NOMO-1 (cell line): ENCODE results near the gene PLA2G3.

Experiments
- DNase-seq, 2 experiments: peaks; one replicate each; lab custom pipeline; 2025; ENCODE audit not compliant: unreplicated experiment in 2 of 2; lab: John Stamatoyannopoulos, UW

The PLA2G3 gene

GRCh38 chr22:31148953-31149627 is 8.8 kb upstream of the PLA2G3 start:
- peak; percentile 19 to 28 for DNase-seq

DNA sequence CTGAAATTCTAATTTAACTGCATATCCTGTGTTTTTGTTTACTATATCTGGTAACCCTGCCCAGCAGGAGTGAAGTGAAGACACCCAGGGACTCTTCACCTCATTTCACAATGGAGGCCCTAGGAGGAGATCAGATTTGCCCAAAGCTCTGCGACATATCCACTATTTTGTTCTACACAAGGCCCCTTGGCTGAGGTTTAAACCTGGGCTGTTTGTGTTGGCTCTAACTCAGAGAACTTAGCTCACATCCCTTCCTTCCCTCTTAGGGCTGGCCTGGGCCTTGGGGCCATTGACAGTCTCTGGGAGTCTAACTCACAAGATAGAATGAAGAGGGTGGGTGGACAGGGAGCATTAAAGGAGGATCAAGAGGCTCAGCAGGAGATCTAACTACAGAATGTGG is 8.2 kb upstream of the PLA2G3 start:
- no peak for DNase-seq

DNA sequence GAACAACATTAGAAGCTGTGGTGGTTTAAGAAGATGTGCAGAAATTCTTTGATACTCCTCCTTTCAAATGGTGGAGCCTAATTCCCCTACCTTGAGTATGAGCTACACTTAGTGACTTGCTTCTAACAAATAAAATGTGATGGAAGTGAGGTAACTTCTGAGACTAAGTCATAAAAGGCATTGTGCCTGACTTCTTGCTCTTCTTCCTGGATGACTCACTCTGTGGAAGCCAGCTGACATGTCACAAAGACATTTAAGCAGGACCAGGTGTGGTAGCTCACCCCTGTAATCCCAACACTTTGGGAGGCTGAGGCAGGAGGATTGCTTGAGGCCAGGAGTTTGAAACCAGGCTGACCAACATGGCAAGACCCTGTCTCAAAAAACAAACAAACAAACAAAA is 3.9 kb upstream of the PLA2G3 start:
- no peak for DNase-seq

GRCh38 chr22:31143537-31143936 is 3.2 kb upstream of the PLA2G3 start:
- DNase-seq: no peak

GRCh38 chr22:31143038-31143437 is 2.7 kb upstream of the PLA2G3 start:
- DNase-seq: no peak

- no peak for DNase-seq
Measured at GRCh38 chr22:31142285-31142684, 2.0 kb upstream of the PLA2G3 start.

- DNase-seq: no peak
Measured at GRCh38 chr22:31141551-31141950, 1.2 kb upstream of the PLA2G3 start.

GRCh38 chr22:31140746-31141145 is 438 bp upstream of the PLA2G3 start:
- DNase-seq: no peak

DNA sequence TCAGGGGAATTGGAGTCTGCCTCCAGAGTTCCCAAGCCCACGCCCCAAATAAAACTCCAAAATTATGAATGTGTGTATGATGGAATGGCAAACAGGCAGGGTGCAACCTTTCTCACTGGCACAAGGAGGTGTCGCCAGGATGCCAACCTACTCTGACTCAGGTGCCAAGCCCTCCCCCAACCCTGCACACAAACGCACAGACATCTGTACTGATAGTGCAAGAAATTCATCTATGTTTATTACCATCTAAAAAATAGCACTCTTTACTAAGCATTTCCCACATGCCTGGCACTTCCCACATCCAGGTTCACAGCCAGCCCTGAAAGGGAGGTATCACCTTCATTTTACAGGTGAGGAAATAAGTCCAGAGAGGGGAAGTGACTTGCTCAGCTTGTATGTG is 1.2 kb downstream of the PLA2G3 start:
- no peak for DNase-seq

GRCh38 chr22:31138126-31138525 is 2.2 kb downstream of the PLA2G3 start:
- no peak for DNase-seq

DNA sequence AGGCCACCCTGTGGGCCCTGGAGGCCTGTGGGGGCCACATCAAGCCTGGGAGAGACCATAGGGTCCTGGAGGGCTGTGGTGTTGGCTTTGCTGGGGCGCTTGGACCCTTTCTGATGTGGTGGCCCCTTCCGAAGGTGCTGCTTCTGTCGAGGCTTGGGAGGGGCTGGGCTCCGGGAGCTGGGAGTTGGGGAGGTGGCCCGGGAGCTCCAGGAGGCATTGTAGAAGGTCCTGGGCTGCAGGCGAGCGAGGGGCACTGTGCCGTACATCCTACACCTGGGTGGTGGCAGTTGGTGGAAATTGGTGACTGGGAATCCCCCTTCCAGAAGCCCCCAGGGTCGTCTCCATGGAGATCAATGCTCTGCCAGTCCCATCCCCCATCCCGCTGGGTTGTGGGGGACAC is 2.6 kb downstream of the PLA2G3 start:
- DNase-seq: no peak

- no peak for DNase-seq
Measured at GRCh38 chr22:31136711-31137110, 3.6 kb downstream of the PLA2G3 start.

GRCh38 chr22:31136155-31136554 is 4.2 kb downstream of the PLA2G3 start:
- DNase-seq: no peak

- DNase-seq: no peak
Measured at GRCh38 chr22:31135706-31136105, 4.6 kb downstream of the PLA2G3 start.

DNA sequence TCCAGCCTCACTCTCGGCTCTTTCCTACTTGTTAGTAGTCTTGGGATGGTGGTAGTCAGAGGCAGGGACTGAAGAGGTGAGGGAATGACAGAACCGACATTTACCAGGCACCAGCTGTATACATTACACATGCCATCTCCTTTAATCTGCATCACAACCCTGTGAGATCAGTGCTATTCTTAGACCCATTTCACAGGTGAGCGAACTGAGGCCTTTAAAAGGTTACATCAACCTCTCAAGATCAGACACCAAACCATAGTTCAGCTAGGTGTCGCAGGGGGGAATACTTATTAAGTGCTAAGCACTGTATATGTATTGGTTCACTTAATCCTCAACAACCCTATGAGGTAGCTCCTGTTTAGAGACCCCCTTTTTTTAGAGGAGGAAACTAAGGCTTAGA is 5.6 kb downstream of the PLA2G3 start:
- no peak for DNase-seq

DNA sequence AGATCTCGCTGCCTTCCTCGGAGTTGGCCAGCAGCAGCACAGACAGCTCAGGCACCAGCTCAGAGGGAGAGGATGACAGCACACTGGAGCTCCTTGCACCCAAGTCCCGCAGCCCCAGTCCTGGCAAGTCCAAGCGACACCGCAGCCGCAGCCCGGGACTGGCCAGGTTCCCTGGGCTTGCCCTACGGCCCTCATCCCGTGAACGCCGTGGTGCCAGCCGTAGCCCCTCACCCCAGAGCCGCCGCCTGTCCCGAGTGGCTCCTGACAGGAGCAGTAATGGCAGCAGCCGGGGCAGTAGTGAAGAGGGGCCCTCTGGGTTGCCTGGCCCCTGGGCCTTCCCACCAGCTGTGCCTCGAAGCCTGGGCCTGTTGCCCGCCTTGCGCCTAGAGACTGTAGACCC is 6.4 kb downstream of the PLA2G3 start:
- DNase-seq: no peak

GRCh38 chr22:31130873-31131272 is 9.4 kb downstream of the PLA2G3 start:
- no peak for DNase-seq

DNA sequence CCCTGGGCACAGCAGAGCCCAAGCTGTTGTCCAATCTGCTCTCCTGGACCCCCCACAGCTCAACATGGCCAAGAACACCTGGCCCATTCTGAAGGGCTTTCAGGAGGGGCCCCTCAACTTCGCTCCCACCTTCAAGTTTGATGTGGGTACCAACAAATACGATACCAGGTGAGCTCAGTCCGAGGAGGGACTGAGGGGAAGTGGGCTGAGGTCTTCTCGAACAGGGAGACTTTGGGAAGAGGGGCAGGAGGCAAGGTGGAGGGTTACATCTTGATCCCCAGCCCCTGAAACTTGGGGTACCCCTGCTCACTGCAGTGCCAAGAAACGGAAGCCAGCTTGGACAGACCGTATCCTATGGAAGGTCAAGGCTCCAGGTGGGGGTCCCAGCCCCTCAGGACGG is 12.2 kb downstream of the PLA2G3 start:
- no peak for DNase-seq

GRCh38 chr22:31127181-31127772 is 13.0 kb downstream of the PLA2G3 start:
- no peak for DNase-seq

DNA sequence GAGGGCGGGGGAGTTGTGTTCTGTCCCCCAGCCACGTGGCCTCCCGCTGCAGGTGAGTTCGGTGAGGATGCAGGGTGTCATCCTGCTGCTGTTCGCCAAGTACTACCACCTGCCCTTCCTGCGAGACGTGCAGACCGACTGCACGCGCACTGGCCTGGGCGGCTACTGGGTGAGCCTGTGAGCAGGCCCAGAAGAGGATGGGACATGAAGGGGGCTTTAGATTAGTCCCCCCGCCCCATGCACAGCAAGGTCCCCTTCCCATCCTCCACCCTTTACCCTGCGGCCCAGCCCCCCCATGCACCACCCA is 13.5 kb downstream of the PLA2G3 start:
- no peak for DNase-seq

- no peak for DNase-seq
Measured at GRCh38 chr22:31126128-31126868, 14.0 kb downstream of the PLA2G3 start.

DNA sequence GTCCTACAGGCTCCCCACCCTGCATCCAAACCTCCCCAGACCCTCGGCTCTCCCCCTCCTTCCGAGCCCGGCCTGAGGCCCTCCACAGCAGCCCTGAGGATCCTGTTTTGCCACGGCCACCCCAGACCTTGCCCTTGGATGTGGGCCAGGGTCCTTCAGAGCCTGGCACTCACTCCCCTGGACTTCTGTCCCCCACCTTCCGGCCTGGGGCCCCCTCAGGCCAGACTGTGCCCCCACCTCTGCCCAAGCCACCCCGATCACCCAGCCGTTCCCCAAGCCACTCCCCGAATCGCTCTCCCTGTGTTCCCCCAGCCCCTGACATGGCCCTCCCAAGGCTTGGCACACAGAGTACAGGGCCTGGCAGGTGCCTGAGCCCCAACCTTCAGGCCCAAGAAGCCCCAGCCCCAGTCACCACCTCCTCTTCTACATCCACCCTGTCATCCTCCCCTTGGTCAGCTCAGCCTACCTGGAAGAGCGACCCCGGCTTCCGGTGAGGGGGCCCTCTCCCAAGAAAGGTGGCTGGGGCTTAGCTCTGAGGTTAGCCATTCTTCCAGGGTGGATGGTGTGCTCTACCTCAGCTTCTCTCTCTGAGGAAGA is 14.7 kb downstream of the PLA2G3 start:
- no peak for DNase-seq
